GM18867 (cell line): ENCODE measurements around the gene POSTN.
"Not testable (repeated sequence)": the region's sequence is repeated elsewhere in the genome, so short reads cannot be mapped to it uniquely, and the experiment has no call there.

Source experiments
- ATAC-seq: cut with Tn5 transposase; IDR thresholded peaks from one replicate; pipeline ENCODE4 v1.9.1; 2021; ENCODE audit warnings: mild to moderate bottlenecking, moderate library complexity; ENCODE audit not compliant: unreplicated experiment

POSTN gene

DNA sequence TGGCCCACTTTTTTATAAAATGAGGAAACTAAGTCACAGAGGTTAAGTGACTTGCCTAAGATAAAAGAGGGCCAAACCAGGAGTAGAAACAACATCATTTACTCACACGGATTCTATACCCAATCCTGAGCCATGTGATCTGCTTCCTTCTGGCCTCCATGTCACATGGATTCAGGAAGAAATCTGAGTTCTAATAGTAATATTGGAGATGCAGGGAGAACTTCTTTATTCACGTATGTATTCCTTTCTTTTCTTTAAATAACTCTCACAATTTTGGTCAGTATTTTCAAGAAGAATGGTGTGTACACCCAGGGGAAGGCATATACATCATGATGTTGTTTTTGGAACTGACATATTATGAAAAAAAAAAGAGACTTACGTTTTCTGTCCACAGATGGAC is 1.8 kb downstream of the POSTN start:
- ATAC-seq = no peak

DNA sequence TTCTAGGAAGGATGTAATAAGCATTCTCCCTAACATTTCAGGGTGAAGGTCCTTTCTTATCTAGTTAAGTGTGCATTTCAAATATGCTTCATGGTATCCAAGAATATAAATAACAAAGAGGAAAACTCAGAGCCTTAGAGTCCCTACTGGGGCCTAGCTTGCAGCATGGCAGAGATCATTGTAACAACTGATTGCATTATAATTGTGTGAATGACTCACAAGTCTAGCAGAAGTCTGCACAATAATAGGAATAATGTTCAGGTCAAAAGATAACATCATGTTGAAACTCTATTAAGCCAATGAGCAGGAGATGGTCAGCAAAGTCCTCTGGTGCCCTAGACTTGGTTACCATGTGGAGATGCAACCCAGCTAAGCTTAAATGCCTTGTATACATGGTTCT is 3.4 kb downstream of the POSTN start:
- ATAC-seq = no peak

DNA sequence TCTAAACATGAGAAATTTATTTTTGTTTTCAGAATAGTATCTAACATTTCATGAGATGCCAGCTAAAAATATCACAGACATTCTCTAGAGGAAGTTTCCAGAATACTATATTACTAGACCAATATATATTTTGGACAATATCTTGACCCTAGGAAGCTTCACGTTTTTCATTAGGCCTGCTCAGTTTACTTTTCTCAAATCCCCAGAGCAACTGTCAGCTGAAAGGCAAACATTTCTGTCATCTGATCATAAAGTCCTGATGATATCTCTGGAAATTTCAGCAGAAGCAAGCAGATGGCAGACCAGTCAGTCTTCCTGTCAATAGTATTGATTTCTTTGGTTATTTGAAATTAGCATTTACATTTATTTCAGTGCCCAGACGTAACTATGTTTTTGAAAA is 4.0 kb downstream of the POSTN start:
- no peak for ATAC-seq

DNA sequence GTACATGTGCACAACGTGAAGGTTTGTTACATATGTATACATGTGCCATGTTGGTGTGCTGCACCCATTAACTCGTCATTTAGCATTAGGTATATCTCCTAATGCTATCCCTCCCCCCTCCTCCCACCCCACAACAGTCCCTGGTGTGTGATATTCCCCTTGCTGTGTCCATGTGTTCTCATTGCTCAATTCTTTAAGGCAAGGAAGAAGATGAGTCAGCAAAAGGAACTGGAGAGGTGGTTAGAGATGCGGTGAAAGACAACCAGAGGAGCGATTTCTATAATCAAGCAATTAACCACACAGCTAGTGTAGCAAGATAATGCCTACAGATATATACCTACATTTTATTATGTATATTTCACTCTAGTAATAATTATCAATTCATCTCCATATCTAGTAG is 9.2 kb downstream of the POSTN start:
- not testable (repeated sequence) for ATAC-seq

DNA sequence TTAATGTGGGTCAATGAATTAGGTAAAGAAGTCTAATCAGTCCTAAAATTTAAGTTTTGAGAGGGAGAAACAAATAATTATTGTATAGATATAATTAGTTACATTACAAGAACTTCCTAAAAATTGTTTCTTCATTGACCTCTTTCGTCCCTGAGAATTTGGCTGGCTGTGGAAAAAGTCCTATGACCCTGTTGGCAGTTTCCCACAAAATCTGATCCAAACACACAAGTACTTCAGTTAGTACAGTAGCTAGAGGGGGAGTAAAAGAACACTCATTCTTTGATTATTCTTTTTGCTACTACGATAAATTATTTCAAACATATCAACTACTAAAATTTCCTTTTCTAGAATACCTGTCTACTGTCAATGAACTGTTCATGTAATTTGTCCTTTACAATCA is 11.3 kb downstream of the POSTN start:
- no peak for ATAC-seq

DNA sequence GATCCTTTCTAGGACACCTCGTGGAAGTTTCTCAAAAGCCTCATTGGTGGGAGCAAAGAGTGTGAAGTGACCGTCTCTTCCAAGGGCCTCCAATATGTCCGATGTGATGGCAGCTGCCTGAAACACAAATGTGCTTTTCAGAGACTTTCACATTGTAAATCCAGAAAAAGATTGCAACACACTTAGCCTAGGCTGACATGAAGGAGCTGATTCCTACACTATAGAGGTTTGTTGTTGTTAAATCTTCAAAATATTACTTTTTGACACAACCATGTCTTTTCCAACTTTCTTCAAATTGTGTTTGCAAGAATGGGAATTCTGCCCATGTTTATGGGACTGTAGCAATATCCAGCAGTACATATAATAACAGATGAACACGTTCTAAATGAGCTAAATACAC is 12.4 kb downstream of the POSTN start:
- no peak for ATAC-seq

DNA sequence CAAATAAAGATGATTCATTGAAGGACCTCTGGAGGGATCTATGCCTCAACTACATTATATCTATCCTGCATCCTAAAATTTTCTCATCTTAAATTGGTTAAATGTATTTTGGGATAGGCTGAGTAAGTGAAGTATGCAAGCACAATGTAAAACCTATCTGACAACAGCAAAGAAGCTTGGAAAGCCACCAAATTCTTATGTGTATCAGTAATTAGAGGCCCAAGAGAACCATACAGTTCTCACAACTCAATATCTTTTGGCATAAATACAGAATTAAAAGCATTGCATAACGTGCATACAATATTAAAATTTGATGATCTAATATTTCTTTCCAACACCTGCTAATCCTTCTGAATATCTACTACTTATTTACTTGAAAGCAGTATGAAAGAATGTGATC is 13.0 kb downstream of the POSTN start:
- ATAC-seq = no peak

DNA sequence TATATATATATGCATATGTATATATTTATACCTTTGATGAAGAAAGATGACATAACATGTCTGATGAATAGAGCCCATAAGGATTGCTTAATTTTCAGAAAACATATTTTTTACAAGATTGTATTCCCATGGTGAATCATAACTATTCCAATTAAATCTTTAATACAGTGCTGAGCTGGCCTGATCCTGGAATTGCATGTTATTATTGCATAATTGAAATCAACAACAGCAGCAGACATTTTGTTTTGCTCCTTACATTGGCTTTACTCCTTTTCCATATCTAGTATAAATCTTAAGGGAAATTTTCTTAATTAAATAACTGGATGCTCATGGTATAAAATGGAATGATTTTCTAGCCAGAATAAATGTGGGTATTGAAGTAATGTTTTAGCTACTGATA is 22.0 kb downstream of the POSTN start:
- ATAC-seq = no peak

DNA sequence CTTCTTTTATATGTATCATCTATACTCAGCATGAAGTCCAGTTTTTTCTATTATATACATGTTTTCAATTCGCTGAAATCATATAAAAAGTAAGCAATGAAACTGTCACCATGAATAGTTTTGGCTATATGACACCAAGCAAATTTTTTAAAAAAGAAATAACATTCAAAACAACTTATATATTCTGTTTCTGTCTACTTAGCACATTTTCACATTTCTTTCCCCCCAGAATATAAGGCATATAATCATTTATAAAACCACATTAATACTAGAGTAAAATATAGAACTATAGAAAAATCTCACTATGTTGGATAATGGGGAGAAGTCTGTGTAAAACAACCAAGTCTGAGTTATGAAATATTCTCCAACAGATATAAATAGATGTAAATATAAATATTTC is 33.1 kb downstream of the POSTN start:
- ATAC-seq = no peak

DNA sequence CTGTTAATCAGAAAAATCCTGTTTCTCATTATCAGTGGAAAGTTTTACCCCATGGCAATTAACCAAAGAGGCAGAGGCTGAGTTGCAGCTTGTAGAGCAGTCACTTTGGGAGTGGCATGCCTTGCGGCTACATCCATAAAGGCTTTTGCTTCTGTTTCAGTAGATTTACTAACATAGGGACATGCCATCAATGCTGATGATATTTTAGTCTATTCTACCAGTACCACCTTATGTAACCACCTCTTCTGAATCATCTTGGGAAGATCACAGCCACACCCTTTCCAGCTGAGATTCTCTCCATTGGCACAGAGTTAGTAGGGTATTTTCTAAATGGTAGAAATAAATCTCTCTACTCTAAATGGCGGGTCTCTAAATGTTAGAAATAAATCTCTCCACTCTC is 37.5 kb downstream of the POSTN start:
- no peak for ATAC-seq

DNA sequence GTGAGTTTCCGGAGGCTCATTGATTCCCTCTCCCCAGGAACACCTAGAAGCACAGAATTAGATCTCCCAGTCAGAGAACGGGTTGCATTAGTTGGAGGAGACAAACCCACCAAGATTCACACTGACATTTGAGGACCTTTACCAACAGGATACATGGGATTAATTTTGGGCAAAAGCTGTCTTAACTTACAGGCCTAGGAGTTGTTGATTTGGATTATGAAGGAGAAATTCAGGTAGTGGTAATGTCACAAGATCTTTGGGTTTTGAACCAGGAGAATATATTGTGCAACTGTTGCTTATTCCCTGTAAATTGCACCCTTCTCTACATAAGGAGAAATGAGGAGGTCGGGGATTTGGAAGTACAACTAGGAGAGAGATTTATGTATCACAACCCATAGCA is 38.0 kb downstream of the POSTN start:
- ATAC-seq = no peak

DNA sequence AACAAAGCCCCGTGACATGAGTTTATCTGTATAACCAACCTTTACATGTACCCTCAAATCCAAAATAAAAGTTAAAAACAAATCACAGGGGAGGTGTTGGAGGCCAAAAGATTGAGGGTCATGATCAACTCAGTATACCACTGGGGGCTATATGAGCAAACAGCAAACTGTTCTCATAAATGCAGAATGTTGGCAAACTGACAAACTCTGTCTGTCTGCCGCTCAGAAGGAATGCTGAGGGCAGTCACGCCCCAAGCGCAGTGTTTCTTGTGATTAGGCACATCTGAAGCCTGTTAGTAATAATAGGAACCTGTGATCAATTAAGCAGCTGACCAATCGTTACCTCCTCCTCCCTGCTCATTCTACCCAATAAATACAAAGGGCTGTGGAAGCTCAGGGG is 39.8 kb downstream of the POSTN start:
- ATAC-seq = not testable (repeated sequence)

DNA sequence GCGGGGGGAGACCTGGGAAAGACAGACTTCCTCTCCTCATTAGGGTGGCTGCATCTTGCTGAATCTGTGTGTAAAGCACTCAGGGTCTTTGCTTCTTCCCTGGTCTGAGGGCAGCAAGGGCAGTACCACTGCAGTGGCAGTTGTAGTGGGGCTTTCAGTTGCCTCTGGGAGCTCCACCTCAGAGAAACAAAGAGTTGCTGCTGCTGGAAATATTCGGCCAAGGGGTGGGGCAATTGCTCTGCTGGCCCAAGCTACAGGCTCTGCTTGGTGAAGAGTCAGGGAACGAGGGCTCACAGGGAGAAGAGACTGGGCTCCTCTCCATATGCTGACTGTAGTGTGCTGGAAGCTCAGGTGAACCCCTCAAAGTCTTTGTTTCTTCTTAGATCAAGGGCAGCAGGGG is 52.5 kb downstream of the POSTN start:
- no peak for ATAC-seq

DNA sequence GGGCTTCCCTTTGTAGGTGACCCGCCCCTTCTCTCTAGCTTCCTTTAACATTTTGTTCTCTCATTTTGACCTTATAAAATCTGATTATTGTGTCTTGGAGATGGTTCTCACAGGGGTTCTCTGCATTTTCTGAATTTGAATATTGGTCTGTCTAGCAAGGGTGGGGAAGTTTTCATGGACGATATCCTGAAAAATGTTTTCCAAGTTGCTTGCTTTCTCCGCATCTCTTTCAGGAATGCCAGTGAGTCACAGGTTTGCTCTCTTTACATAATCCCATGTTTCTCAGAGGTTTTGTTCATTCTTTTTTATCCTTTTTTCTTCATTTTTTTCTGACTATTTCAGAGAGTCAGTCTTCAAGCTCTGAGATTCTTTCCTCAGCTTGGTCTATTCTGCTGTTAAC is 53.6 kb downstream of the POSTN start:
- no peak for ATAC-seq

DNA sequence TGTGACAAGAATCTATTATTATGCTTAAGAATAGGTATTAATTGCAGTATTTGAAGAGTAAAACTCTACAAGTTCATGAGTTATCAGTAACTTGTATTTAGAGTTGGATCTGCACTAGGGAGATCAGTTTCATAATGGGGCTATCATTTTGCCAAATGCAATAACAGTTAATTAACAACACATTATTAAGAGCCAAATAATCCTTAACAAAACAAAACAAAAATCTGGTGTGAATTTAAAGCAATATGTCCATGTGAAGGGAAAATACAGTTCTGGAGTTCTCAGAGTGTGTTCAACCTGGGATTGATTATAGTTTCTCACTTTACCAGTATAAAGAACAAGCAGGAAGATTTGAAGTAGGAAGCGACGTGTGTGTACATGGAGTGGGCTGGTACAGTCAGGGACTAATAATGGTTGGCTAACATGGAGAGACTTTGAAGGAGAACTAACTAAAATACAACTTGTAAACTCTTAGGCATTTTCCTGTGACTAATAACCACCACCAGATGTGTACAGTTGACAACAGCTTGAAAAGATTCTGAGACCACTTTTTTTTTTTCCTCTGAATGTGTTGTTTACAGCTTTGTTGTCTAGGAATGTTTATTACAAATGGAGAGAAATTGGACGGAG is 58.5 kb downstream of the POSTN start:
- ATAC-seq = no peak

DNA sequence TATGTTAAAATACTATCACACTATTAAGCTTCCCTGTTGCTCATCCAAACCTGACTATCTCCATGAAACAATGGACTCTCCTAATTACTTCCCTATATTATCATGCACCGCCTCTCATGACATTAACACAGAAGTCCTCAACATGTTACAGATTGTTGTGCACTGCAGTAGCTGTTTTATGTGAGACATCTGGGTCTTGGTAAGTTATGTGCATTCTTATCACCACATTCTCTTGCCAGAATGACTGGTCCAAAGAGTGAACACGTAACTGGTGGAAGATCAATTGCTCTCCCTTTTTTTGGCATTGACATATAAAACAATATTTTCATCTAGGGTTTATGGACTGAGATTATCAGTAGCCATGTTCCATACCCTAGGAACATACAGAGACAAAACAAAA is 59.4 kb downstream of the POSTN start:
- ATAC-seq = no peak

DNA sequence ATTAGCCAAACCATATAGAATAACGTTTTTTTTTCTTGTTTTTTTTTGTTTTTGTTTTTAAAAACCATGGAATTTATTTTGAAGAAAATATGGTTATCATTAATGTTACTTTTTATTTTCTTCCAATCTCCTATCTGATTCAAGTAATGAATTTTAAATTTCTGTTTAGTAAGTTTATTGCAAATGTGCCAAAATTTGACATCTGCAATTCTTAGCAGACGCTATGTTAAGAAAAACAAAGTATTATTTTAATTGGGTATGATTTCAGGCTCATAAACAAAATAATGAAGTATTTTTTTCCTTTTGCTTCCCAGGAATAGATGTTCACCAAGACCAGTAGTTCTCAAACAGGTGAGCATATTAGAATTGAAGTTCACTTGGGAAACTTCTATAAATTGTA is 63.1 kb downstream of the POSTN start:
- ATAC-seq = no peak

DNA sequence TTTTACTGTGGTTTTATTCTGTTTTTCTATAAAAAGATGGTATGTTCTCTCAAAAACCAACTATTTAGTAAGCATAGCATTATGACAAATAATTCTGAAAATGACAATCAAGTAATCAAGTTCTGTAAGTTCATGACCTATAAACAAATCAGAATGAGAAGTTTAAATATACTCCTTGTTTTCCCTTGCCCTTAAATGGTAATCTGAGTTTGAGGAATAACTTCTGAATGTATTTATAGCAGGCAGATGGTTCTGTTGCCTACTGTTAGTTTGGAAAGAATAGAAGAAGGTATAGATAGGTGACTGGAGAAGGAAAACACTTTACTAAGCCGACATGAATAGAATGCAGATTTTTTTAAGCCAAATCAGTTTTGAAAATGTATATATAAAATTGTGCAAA is 63.9 kb downstream of the POSTN start:
- no peak for ATAC-seq

DNA sequence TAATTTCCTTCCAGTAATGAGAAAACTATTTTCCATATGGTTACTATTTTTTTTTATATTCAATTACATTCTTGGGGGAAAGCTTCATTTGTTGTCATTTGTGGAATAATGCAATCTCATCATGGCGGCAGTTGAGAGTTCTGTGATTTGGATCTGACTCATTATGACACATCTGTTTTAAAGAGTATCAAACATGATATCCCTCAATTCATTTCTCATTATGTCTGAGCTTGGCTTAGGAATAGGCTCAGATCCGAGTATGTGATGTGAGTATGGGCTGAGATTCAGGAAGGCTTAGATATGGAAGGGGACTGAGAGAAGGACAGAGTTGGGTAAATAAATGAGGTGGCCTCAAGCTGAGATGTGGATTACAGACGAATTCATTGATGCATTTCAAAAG is 64.4 kb downstream of the POSTN start:
- ATAC-seq = no peak

DNA sequence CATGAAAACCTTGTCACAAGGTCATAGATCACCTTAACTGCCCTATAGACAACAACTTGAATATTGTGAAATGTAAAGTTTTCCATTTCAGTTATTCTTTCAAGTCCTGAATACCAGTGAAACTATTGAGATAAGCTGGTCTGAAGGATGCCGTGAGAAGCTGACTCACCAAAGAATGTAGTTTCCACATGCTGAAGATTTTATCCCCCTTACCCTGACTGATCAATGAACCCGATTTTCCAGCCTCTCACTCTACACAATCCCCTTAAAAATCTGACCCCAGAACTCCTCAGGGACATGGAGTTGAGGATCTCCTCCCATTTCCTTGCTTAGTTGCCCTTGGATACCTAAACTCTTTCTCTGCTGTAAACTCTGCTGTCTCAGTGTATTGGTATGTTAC is 67.5 kb downstream of the POSTN start:
- ATAC-seq = no peak

DNA sequence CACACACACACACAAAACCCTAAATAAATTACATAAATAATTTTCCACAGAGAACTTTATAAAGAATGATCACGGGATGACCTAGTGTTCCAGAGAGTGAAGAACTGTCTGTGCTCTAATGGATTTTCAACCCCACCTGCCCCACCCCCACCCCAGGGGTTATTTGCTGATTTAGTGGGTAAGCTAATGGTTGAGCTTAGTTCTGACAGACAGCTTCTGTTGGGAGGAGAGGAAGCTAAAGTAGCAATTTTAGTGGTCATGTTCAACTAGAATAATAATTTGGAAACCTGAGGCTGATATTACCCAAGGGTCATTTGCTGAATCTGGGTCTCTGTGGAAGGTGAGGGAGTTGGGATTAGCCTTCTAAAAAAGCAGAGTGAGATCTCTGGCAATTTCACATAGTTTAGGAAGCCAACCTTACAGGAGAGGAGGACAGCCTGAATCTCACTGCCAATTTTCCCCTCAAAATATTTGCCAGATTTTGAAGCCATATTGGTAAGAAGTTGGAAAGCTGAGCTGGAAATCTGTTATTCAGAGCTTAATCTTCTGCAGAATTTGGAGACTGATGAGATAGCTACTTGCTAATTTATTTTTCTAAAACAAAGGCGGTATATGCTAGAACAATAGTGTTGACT is 68.7 kb downstream of the POSTN start:
- no peak for ATAC-seq

DNA sequence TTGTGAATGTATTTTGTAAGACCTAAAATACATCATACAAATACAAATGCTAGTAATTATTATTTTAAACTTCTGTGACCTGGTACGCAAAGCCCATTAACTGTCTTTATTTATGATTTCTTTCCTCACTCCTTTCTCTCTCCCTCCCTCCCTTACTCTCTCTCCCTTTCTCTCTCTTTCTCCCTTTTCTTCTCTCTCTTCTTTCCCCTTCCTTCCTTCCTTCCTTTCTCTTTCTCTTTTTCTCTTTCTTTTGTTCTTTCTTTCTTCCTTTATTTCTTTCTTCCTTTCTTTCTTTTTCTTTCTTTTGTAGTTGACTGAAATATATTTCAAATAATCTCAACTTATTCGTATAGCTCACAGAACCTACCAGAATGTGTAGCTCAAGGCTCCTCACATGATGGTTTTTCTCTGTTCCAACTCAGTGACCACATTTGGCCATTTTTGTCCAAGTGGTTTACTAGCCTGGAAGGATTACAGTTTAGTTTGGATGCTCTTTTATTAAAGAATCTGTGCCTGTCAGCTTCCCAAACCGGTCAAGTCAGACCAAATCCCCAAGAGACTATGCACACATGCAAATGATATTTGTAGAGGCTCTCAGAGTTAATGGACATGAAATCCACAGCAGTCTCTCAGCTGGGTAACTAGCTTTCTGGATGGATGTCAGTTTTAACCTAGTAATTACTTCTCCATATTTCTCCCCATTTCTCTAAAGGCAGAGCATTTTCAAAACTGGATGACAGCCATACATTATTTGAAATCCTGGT is 71.7 kb downstream of the POSTN start:
- no peak for ATAC-seq
